NOMO-1 treated with dmso at 0.1 percent for 144 hours (cell line): ENCODE measurements around the gene ERC1.

Experiments
- DNase-seq: peaks from one replicate; lab custom pipeline; 2025; ENCODE audit not compliant: unreplicated experiment; lab: John Stamatoyannopoulos, UW

ERC1 gene

GRCh38 chr12:1501695-1502378, 510.8 kb downstream of the ERC1 start:
- DNase-seq, result no peak

DNA sequence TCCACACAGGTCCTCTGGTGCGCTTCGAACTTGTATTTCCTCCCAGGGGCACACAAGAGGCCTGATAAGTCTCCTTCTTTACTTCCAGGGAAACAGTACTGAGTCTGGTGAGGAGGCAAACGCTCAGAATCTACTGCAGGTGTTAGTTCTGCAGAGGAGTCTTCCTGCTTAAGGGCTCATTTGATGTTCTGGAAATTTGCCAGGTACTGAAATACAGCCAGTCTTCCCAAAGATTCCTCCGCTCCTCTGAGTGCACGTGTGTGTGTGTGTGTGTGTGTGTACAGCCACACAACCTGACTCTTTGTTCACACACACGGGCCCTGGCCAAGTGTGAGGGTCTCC, 511.3 kb downstream of the ERC1 start:
- DNase-seq, result no peak

DNA sequence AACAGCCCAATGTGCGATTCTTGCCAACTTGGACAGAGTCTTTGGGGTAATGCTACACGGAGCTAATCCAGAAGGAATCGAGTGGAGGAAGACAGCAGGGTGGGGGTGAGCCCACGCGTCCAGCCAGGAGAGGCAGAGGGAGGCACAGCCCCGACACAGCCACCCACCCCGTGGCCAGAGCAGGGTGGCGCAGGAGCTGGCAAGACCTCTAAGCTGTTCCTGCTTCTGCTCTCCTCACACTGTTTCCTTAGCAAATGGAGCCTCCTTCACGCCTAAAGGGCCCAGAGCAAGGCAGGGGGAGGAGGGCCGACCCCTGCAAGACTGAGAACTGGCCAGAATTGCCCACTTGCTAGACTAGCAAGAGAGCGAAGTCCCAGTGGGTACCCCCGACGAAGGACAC, 511.8 kb downstream of the ERC1 start:
- no peak for DNase-seq

- no peak for DNase-seq
These were observed 512.3 kb downstream of the ERC1 start for GRCh38 chr12:1503281-1503711.

- peak; percentile 9 for DNase-seq
These were observed 513.4 kb downstream of the ERC1 start for GRCh38 chr12:1504304-1504894.

DNA sequence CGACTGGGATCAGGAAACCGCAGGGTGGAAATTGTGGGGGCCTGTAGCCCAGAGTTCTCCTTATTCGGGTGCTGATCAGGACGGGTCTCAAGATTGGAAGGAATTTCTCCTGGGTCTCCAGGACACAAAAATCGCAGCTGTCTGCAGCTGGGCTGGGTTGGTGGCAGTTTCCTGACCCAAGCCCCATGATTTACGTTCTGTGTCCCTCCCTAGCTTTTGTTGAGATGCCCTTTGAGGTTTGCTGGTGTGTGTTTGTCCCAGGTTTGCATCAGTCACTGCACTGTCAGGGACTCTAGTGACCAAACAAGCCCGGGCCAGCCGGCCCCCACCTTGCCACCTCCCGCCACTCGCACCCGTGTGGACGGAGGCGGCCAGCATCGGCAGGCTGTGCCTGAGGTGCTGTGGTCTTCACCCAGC, 513.9 kb downstream of the ERC1 start:
- DNase-seq, result no peak

GRCh38 chr12:1505576-1505975, 514.6 kb downstream of the ERC1 start:
- DNase-seq, result no peak

- no peak for DNase-seq
These were observed 516.3 kb downstream of the ERC1 start for GRCh38 chr12:1507308-1507707.

GRCh38 chr12:1509413-1510052, 518.5 kb downstream of the ERC1 start:
- DNase-seq, result no peak

GRCh38 chr12:1510056-1510812, 519.2 kb downstream of the ERC1 start:
- no peak for DNase-seq

DNA sequence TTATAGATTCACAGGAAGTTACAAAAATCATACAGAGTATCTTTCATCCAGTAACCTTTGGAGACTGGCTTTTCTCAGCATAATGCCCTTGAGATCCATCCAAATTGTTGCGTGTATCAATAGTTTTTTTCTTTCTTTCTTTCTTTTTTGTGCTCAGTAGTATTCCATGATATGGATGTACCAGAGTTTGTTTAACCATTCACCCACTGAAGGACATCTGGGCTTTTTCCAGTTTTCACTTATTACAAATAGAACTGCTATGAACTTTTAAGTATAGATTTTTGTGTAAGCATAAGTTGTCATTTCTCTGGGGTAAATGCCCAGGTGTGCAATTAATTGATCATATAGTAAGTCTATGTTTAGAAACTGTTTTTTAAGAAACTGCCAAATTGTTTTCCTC, 524.0 kb downstream of the ERC1 start:
- DNase-seq, result no peak

DNA sequence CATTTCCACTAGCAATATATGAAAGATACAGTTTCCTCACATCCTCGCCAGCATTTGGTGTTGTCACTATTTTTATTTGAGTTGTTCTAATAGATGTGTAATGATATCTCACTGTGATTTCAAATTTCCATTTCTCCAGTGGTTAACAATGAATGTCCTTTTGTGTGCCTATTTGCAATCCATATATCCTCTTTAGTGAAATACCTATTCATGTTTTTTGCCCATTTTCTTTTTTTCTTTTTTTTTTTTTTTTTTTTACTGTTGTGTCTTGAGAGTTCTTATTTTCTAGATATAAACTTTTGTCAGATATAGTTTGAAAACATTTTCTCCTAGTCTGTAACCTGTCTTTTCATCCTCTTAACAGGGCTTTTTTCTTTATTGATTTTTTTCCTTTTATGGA, 524.4 kb downstream of the ERC1 start:
- no peak for DNase-seq

GRCh38 chr12:1517007-1517406, 526.0 kb downstream of the ERC1 start:
- no peak for DNase-seq

DNA sequence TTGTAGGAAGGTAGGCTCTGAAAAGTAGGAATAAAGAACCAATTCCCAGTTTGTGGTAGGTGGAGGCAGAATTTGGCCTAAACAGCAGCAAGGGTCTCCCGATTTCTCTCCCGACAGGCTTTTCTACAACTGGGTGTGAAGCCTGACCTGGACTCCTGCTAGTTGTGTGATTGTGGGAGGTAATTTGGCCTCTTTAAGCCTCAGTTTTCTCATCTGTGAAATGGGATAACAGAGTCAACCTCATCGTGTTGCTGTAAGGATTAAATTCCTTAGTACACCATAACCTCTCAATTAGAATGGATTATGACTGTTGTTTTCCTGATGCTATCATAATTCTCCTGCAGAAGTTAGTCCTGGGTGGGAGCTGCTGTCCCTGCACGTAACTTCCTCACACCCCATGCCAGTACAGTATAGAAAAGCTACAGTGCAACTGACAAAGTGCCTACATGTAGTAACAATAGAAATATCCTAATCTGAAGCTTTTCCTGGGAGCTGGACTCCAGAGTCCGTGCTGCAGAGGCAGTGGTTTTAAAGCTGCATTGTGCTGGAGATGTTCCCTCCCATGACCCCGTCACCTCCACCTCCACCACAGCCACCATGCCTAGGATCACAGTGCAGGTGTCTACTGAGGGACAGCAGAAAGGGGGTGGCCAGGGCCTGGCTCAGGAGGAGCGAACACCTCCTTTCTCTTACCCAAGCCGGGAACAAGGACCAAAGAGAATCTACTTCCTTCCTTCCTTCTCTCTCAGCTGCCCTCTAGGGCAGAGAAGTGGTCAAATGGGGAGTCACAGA, 526.9 kb downstream of the ERC1 start:
- no peak for DNase-seq

GRCh38 chr12:1518591-1519516, 527.8 kb downstream of the ERC1 start:
- no peak for DNase-seq

DNA sequence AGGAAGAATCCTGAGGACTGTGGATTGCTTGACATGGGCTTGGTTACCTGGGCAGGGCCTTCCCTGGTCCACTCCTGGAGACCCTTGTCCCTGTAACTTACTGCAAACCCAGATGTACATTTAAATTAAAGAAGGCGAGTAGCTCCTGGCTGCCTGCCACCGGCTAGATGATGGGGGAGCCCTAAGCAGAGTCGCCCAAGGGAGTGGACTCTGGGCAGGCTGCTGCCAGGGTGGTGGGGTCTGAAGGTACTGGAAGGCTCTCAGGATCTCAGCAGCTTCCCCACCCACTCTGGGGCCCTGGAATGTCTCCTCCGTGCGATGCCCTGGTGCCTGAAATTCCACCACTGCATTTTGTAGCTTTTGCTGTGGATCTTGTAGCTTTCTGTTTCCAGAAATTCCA, 528.6 kb downstream of the ERC1 start:
- DNase-seq, result no peak

DNA sequence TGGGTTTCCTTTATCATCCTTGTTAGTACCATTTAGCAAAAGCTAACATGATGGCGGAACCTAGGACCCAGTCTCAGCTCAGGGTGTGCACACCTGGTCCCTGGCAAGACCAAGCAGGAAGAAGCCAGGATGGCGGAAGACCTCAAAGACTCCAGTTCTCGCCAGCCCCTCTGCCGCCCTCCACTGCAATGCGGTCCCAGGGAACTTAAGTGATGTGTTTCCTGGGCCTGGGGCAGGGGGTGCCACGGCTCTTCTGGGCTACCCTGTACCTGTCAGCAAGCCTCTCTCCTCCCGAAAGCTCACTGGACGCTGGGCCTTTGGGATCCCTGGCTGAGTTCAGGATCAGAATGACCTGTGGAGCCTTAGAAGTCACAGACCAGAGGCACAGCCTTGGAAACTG, 532.0 kb downstream of the ERC1 start:
- DNase-seq, result no peak

DNA sequence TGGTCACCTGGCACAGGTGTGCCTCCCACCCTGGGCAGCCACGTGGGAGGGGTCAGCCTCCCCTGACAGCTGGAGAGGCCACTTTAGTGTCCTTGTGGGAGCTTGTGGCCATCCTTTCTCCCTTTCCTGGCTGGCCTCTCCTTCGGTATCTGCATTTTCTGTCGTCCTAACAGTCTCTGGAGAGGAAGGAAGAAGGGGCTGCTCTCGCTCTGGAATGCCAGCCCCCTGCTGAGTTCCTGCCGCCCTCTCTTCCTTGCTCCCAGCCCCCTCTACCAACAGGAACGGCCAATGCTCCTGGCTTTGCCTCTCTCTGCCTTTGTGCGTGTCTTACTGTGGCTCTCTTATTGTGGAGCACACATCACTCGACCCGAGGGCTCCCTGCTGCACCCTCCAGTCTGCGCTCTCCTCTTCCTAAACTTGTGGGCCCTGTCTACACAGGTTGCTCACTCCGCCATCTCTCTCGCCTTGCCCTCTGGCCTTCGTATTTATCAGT, 532.6 kb downstream of the ERC1 start:
- DNase-seq, result no peak

DNA sequence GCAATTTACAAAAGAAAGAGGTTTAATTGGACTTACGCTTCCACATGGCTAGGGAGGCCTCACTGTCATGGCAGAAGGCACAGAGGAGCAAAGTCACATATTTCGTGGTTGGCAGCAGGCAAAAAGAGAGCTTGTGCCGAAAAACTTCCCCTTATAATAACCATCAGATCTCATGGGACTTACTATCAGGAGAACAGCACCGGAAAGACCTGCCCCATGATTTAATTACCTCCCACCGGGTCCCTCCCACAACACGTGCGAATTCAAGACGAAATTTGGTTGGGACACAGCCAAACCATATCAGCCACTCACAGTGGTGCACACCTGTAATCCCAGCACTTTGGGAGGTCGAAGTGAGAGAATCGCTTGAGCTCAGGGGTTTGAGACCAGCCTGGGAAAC, 534.8 kb downstream of the ERC1 start:
- no peak for DNase-seq

DNA sequence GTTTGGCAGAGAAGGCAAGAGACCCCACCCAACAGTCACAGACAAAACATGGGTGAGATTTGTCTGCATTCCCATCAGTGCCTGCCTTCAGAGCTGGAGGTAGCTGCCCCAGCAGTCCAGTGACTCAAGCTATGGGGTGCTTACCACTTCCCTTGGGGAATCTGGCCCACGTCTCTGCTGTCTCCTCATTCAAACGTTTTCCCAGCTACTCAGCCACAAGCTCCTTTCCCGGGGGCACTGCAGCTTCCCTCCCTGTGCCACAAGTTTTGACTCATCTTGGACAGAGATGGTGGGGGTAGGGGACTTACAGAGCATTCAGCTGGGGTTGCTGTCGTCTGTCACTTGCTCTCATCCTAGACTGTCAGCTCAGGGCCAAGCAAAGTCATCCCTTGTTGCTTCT, 536.8 kb downstream of the ERC1 start:
- DNase-seq, result no peak
